ENCODE data around the gene C11orf42. TPM values are rescaled to one million over a fixed set of nuclear protein-coding genes. Genes with fewer than 3 reads are reported as not detected.

The C11orf42 gene
- total and polyA plus RNA-seq, 9 donors: not detected

GRCh38 chr11:6249770-6250555 is 44.6 kb downstream of the C11orf42 start:
- Histone ChIP-seq H3K9me3 (no peaks in the 10 kb centered on the region), H3K4me3 (no peak overlapping the region), H3K27ac (no peak overlapping the region), H3K27me3 (no peaks in the 10 kb centered on the region), H3K36me3 (no peaks in the 10 kb centered on the region), H3K4me1 (ENCODE audit: insufficient read depth) (peaks cover 11% of the 10 kb centered on the region)
- DNase-seq: peak; percentile 40 to 74 (median 66)
- intact Hi-C loops (cut with DNase I): loop anchor here in 2 of 4 donors (10.0 kb wide), 2 partner anchors 105 to 115 kb away; no protein-coding TSS in a partner anchor
- TF ChIP-seq CTCF (IDR thresholded peaks at IDR 0.05) (no peak), POLR2A (IDR thresholded peaks at IDR 0.05) (no peak), EP300 (IDR thresholded peaks at IDR 0.05) (no peak)
- 26 to 33% (median 29%) methylated on average over 3 of the region's 3 CpGs for WGBS, 3 donors

DNA sequence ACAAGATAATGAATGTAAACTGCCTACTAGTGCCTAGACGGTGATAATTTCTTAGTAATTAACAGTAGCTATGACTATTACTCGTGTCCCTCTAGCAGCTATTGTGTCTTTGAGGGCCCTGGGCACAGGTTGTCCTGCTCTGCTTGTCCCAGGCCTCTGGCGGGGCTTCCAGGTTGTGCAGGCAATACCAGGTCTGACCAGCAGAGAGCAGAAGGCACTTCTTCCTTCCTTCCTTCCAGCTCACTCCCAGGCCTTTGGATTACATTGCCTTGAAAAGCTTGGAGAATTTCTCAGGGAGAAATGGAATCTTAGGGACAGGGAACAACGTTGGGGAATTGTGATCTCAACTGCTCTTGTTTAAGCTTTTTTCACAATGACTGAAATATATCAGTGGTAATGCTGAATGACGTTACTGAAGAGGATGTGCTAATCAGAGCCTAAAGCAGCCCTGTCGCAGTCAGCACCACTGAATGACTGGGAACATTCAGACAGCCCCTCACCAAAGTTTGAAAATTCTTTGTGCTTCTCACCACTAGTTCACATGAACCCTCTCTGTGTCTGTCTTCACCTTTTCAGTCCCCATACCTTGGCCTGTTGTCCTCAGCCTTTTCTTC is 45.9 kb downstream of the C11orf42 start:
- TF ChIP-seq POLR2A (IDR thresholded peaks at IDR 0.05) (no peak), CTCF (IDR thresholded peaks at IDR 0.05) (peak; percentile 39 to 89 (median 64))
- H3K9me3 ChIP-seq: no peaks in the 10 kb centered on the region
- 42 to 48% (median 48%) methylated on average over 6 of the region's 6 CpGs for WGBS, 3 donors
- H3K27ac ChIP-seq: peak overlapping the region; percentile 22 to 84
- peak; percentile 62 to 80 (median 78) for DNase-seq
- H3K27me3 ChIP-seq: no peaks in the 10 kb centered on the region
- H3K4me1 ChIP-seq (ENCODE audit: insufficient read depth): peaks cover 11% of the 10 kb centered on the region
- intact Hi-C loops (cut with DNase I): loop anchor here in 2 of 4 donors (10.0 kb wide), 2 partner anchors 104 to 114 kb away; no protein-coding TSS in a partner anchor
- H3K4me3 ChIP-seq: no peak overlapping the region
- no peaks in the 10 kb centered on the region for H3K36me3 ChIP-seq

- no peaks in the 10 kb centered on the region for H3K36me3 ChIP-seq
- peak overlapping the region; percentile 22 to 84 for H3K27ac ChIP-seq
- intact Hi-C loops (cut with DNase I): loop anchor here in 2 of 4 donors (2.0 to 10.0 kb wide), 3 partner anchors 67 to 113 kb away; no protein-coding TSS in a partner anchor
- no peaks in the 10 kb centered on the region for H3K9me3 ChIP-seq
- no peaks in the 10 kb centered on the region for H3K27me3 ChIP-seq
- H3K4me3 ChIP-seq: no peak overlapping the region
- 14 to 27% (median 16%) methylated on average over 6 of the region's 6 CpGs for WGBS, 3 donors
- peaks cover 11% of the 10 kb centered on the region for H3K4me1 ChIP-seq (ENCODE audit: insufficient read depth)
- no peak for TF ChIP-seq EP300 (IDR thresholded peaks at IDR 0.05)
- no peak for TF ChIP-seq POLR2A (IDR thresholded peaks at IDR 0.05)
- TF ChIP-seq CTCF (IDR thresholded peaks at IDR 0.05): no peak
- peak; percentile 52 to 81 (median 64) for DNase-seq
These were observed 46.7 kb downstream of the C11orf42 start for GRCh38 chr11:6251990-6252473.

DNA sequence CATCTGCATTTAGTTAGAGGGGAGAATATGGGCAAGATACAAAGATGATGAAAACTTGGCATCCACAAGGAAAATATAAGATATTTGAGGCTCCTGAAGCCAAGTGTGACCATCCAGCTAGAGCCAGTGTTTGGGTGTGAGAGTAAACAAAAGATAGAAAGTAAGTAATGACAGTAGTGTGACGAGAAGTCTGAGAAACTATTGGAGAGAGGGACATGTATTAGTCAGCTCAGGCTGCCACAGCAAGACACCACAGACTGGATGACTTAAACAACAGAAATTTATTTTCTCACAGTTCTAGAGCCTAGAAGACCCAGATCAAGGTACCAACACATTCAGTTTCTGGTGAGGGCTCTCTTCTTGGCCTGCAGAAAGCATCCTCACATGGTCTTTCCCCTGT is 47.8 kb downstream of the C11orf42 start:
- no peaks in the 10 kb centered on the region for H3K36me3 ChIP-seq
- intact Hi-C loops (cut with DNase I): loop anchor here in 2 of 4 donors (2.0 to 10.0 kb wide), 3 partner anchors 66 to 112 kb away; no protein-coding TSS in a partner anchor
- 95 to 100% (median 98%) methylated on average over 1 of the region's 1 CpG for WGBS, 3 donors
- TF ChIP-seq CTCF (IDR thresholded peaks at IDR 0.05) (no peak), EP300 (IDR thresholded peaks at IDR 0.05) (no peak), POLR2A (IDR thresholded peaks at IDR 0.05) (no peak)
- no peak for DNase-seq
- no peak overlapping the region for H3K4me3 ChIP-seq
- peaks cover 11% of the 10 kb centered on the region for H3K4me1 ChIP-seq (ENCODE audit: insufficient read depth)
- peak overlapping the region in 1 of 2 donors; percentile 84 for H3K27ac ChIP-seq
- no peaks in the 10 kb centered on the region for H3K9me3 ChIP-seq
- no peaks in the 10 kb centered on the region for H3K27me3 ChIP-seq

Data from ovary (tissue), 9 donors.